DND-41 (cell line): ENCODE results near the gene SERPINE2.

Experiments
- EZH2 ChIP-seq: IDR thresholded peaks from 3 replicates; pipeline ENCODE4 v1.6.1; 2012; ENCODE audit warnings: borderline replicate concordance, low read depth, mild to moderate bottlenecking, moderate library complexity, low read length, inconsistent platforms; ENCODE audit not compliant: severe bottlenecking
- TF ChIP-seq, protein P1 (sequence below): IDR thresholded peaks from 2 replicates; pipeline ENCODE4 v1.5.1; 2012; ENCODE audit warnings: borderline replicate concordance, low read length, moderate library complexity, mild to moderate bottlenecking; ENCODE audit not compliant: poor library complexity, severe bottlenecking; ENCODE audit errors: extremely low read depth

DNA sequence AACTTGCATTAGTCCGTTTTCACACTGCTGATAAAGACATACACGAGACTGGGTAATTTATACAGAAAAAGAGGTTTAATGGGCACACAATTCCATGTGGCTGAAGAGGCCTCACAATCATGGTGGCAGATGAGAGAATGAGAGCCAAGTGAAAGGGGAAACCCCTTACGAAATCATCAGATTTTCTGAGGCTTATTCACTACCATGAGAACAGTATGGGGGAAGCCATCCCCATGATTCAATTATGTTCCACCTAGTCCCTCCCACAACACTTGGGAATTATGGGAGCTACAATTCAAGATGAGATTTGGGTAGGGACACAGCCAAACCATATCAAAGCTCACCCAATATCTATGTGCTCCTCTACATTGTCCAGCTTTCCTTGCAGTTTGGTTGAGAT, 16.0 kb upstream of the SERPINE2 start:
- TF ChIP-seq EZH2: no peak
- TF ChIP-seq, protein P1, sequence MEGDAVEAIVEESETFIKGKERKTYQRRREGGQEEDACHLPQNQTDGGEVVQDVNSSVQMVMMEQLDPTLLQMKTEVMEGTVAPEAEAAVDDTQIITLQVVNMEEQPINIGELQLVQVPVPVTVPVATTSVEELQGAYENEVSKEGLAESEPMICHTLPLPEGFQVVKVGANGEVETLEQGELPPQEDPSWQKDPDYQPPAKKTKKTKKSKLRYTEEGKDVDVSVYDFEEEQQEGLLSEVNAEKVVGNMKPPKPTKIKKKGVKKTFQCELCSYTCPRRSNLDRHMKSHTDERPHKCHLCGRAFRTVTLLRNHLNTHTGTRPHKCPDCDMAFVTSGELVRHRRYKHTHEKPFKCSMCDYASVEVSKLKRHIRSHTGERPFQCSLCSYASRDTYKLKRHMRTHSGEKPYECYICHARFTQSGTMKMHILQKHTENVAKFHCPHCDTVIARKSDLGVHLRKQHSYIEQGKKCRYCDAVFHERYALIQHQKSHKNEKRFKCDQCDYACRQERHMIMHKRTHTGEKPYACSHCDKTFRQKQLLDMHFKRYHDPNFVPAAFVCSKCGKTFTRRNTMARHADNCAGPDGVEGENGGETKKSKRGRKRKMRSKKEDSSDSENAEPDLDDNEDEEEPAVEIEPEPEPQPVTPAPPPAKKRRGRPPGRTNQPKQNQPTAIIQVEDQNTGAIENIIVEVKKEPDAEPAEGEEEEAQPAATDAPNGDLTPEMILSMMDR: no peak
